ENCODE measurements around the gene GOLT1B. TPM values are rescaled to one million over a fixed set of nuclear protein-coding genes. Genes with fewer than 3 reads are reported as not detected.
A peak's percentile ranks its signal among the peaks of the same experiment; 100 is the strongest.

Gene GOLT1B
- total RNA-seq, 5 donors from 2014 or later (not counting 1 experiment from before 2014, with no cell fraction given) = 27.7 to 37.7 (median 35.1) TPM

DNA sequence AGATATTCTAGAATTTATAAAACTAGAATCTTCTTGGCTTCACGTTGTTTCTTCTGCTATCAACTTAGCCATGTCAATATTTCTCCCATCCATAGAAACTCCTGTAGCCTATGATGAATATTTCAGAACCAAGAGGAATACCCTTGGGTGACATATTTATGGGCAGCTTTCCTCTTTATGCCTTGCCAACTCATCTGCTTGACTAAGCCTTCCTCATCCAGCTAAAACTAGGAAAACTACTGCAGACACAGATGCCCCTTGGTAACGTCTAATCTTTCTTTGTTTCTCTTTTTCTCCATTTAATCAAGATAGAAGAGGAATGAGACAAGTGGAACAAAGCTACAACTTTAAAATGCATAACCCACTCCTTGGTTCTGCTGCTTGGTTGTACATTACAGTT is 6.3 kb downstream of the GOLT1B start:
- Mint-ChIP-seq H3K9me3 (no peaks in the 10 kb centered on the region), H3K4me3 (no peak overlapping the region), H3K27ac (no peak overlapping the region), H3K27me3 (no peaks in the 10 kb centered on the region), H3K36me3 (peaks cover 32% of the 10 kb centered on the region), H3K4me1 (peaks cover 49 to 61% (median 58%) of the 10 kb centered on the region in 3 donors)
- no peak overlapping the region for H3K4me3 ChIP-seq (ENCODE audit: control insufficient read depth in 1 of 2, extremely low read depth in 1 of 2, low read length in 1 of 2)
- DNase-seq (no peak), ATAC-seq (replicated peaks in 1 of 4) (no peak)
- H3K27ac ChIP-seq (ENCODE audit: low read length) = no peak overlapping the region
- ChIA-PET CTCF (interaction anchor here in 1 of 2 donors (0.6 kb wide), 1 partner anchor 21 kb away, joined by 4 read pairs; no protein-coding TSS in a partner anchor), POLR2A (interaction anchor here in 1 of 2 donors (0.5 to 0.6 kb wide), 2 partner anchors 539 to 1002 kb away, joined by 3 to 5 read pairs; no protein-coding TSS in a partner anchor)
- peaks cover 4 to 25% of the 10 kb centered on the region in 2 experiments for H3K4me1 ChIP-seq (ENCODE audit: control insufficient read depth in 1 of 2, extremely low read depth in 1 of 2, insufficient read depth in 2 of 2, low read length in 2 of 2)
- H3K36me3 ChIP-seq (ENCODE audit: control insufficient read depth in 2 of 2, extremely low read depth in 1 of 2, insufficient read depth in 1 of 2, low read length in 1 of 2) = peaks cover 0 to 22% of the 10 kb centered on the region in 2 donors
- no peaks in the 10 kb centered on the region for H3K9me3 ChIP-seq
- no peaks in the 10 kb centered on the region for H3K27me3 ChIP-seq (replicated peaks in 1 of 2; ENCODE audit: control insufficient read depth in 2 of 2, extremely low read depth in 1 of 2, insufficient read depth in 2 of 2, low read length in 1 of 2)
- WGBS (ENCODE audit: insufficient coverage) = no CpG with 5 or more reads among the region's 2 CpGs

GRCh38 chr12:21509768-21510167 is 8.2 kb downstream of the GOLT1B start:
- peak overlapping the region; percentile 92 to 93 for H3K27ac Mint-ChIP-seq
- ATAC-seq (replicated peaks in 1 of 4) = peak; percentile 69 to 90 (median 72)
- H3K27me3 ChIP-seq (replicated peaks in 1 of 2; ENCODE audit: control insufficient read depth in 2 of 2, extremely low read depth in 1 of 2, insufficient read depth in 2 of 2, low read length in 1 of 2) = no peaks in the 10 kb centered on the region
- H3K4me3 ChIP-seq (ENCODE audit: control insufficient read depth in 1 of 2, extremely low read depth in 1 of 2, low read length in 1 of 2) = no peak overlapping the region
- no peaks in the 10 kb centered on the region for H3K9me3 Mint-ChIP-seq
- 0% methylated on average over 1 of the region's 2 CpGs for WGBS (ENCODE audit: insufficient coverage)
- H3K4me3 Mint-ChIP-seq = peak overlapping the region; percentile 51 to 63 (median 61)
- H3K4me1 ChIP-seq (ENCODE audit: control insufficient read depth in 1 of 2, extremely low read depth in 1 of 2, insufficient read depth in 2 of 2, low read length in 2 of 2) = peaks cover 0 to 10% of the 10 kb centered on the region in 2 experiments
- DNase-seq = peak in 1 of 35 experiments; percentile 42
- CTCF ChIA-PET = interaction anchor here in 1 of 2 donors (0.7 kb wide), 1 partner anchor 73 kb away, joined by 3 read pairs; no protein-coding TSS in a partner anchor
- peak overlapping the region; percentile 45 for H3K27ac ChIP-seq (ENCODE audit: low read length)
- no peaks in the 10 kb centered on the region for H3K9me3 ChIP-seq
- H3K4me1 Mint-ChIP-seq = peaks cover 32 to 41% (median 39%) of the 10 kb centered on the region in 3 donors
- H3K36me3 Mint-ChIP-seq = peaks cover 36% of the 10 kb centered on the region
- peaks cover 0 to 38% of the 10 kb centered on the region in 2 donors for H3K36me3 ChIP-seq (ENCODE audit: control insufficient read depth in 2 of 2, extremely low read depth in 1 of 2, insufficient read depth in 1 of 2, low read length in 1 of 2)
- POLR2A ChIA-PET = interaction anchor here in 1 of 2 donors (0.6 kb wide), 2 partner anchors 72 to 137 kb away, joined by 4 read pairs; no protein-coding TSS in a partner anchor
- H3K27me3 Mint-ChIP-seq = no peaks in the 10 kb centered on the region

DNA sequence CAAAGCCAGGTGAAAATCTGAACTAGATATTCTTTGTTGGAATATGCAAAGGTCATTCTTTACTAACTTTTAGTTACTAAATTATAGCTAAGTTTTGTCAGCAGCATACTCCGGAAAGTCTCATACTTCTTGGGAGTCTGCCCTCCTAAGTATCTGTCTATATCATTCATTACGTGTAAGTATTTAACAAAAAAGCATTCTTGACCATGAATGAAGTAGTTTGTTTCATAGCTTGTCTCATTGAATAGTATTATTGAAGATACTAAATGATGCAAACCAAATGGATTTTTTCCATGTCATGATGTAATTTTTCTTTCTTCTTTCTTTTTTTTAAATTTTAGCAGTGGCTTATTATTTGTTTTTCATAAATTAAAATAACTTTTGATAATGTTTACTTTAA is 14.7 kb downstream of the GOLT1B start:
- DNase-seq = no peak
- H3K27ac Mint-ChIP-seq = no peak overlapping the region
- H3K36me3 ChIP-seq (ENCODE audit: control insufficient read depth in 2 of 2, extremely low read depth in 1 of 2, insufficient read depth in 1 of 2, low read length in 1 of 2) = peaks cover 0 to 33% of the 10 kb centered on the region in 2 donors
- H3K4me3 Mint-ChIP-seq = no peak overlapping the region
- no peak overlapping the region for H3K4me3 ChIP-seq (ENCODE audit: control insufficient read depth in 1 of 2, extremely low read depth in 1 of 2, low read length in 1 of 2)
- peaks cover 0 to 2% (median 0%) of the 10 kb centered on the region in 3 donors for H3K4me1 Mint-ChIP-seq
- no peaks in the 10 kb centered on the region for H3K9me3 Mint-ChIP-seq
- H3K27me3 ChIP-seq (replicated peaks in 1 of 2; ENCODE audit: control insufficient read depth in 2 of 2, extremely low read depth in 1 of 2, insufficient read depth in 2 of 2, low read length in 1 of 2) = no peaks in the 10 kb centered on the region
- no peaks in the 10 kb centered on the region for H3K9me3 ChIP-seq
- no peak overlapping the region for H3K27ac ChIP-seq (ENCODE audit: low read length)
- ChIA-PET POLR2A (interaction anchor here (0.5 to 1.4 kb wide), 2 partner anchors 12 to 16 kb away, joined by 3 read pairs; no protein-coding TSS in a partner anchor), CTCF (interaction anchor here (0.6 to 0.9 kb wide), 2 partner anchors 20 to 184 kb away, joined by 3 read pairs; no protein-coding TSS in a partner anchor)
- ATAC-seq (replicated peaks in 1 of 4) = no peak
- no peaks in the 10 kb centered on the region for H3K4me1 ChIP-seq (ENCODE audit: control insufficient read depth in 1 of 2, extremely low read depth in 1 of 2, insufficient read depth in 2 of 2, low read length in 2 of 2)
- H3K27me3 Mint-ChIP-seq = no peaks in the 10 kb centered on the region
- H3K36me3 Mint-ChIP-seq = peaks cover 20% of the 10 kb centered on the region
- no CpG with 5 or more reads among the region's 2 CpGs for WGBS (ENCODE audit: insufficient coverage)

- ATAC-seq (replicated peaks in 1 of 4) (no peak), DNase-seq (no peak)
- Mint-ChIP-seq H3K27ac (peak overlapping the region in 1 of 2 donors; percentile 50), H3K9me3 (no peaks in the 10 kb centered on the region), H3K4me1 (no peaks in the 10 kb centered on the region), H3K4me3 (no peak overlapping the region), H3K36me3 (peaks cover 18% of the 10 kb centered on the region), H3K27me3 (no peaks in the 10 kb centered on the region)
- no peak overlapping the region for H3K27ac ChIP-seq (ENCODE audit: low read length)
- POLR2A ChIA-PET = no interaction called here
- no peak overlapping the region for H3K4me3 ChIP-seq (ENCODE audit: control insufficient read depth in 1 of 2, extremely low read depth in 1 of 2, low read length in 1 of 2)
- 100% methylated on average over 1 of the region's 3 CpGs for WGBS (ENCODE audit: insufficient coverage)
- CTCF ChIA-PET = interaction anchor here in 1 of 2 donors (0.6 kb wide), 1 partner anchor 10 kb away, joined by 4 read pairs; no protein-coding TSS in a partner anchor
- peaks cover 0 to 25% of the 10 kb centered on the region in 2 donors for H3K36me3 ChIP-seq (ENCODE audit: control insufficient read depth in 2 of 2, extremely low read depth in 1 of 2, insufficient read depth in 1 of 2, low read length in 1 of 2)
- no peaks in the 10 kb centered on the region for H3K27me3 ChIP-seq (replicated peaks in 1 of 2; ENCODE audit: control insufficient read depth in 2 of 2, extremely low read depth in 1 of 2, insufficient read depth in 2 of 2, low read length in 1 of 2)
- H3K9me3 ChIP-seq = no peaks in the 10 kb centered on the region
- no peaks in the 10 kb centered on the region for H3K4me1 ChIP-seq (ENCODE audit: control insufficient read depth in 1 of 2, extremely low read depth in 1 of 2, insufficient read depth in 2 of 2, low read length in 2 of 2)
Measured at GRCh38 chr12:21518451-21518850, 16.9 kb downstream of the GOLT1B start.

DNA sequence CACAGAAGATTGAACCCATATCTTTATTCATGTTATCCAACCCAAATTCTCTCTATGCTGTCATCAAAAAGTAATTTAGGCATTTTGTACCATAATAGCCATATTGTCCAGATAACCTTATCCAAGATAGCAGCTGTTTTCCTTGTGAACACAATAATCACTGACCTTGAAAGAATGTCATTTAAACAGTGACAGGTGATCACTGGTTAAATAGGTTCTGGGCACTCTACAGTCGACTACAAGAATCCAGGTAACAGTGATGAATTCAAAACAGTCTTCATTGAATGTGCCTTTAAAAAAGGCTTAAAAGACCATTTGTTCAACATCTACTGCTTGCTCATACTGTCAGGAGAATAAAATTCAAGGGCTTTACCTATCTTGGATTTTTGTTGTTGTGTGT is 20.0 kb downstream of the GOLT1B start:
- Histone ChIP-seq H3K9me3 (no peaks in the 10 kb centered on the region), H3K27me3 (replicated peaks in 1 of 2; ENCODE audit: control insufficient read depth in 2 of 2, extremely low read depth in 1 of 2, insufficient read depth in 2 of 2, low read length in 1 of 2) (peaks cover 0 to 2% of the 10 kb centered on the region in 2 experiments), H3K36me3 (ENCODE audit: control insufficient read depth in 2 of 2, extremely low read depth in 1 of 2, insufficient read depth in 1 of 2, low read length in 1 of 2) (peaks cover 0 to 6% of the 10 kb centered on the region in 2 donors), H3K4me1 (ENCODE audit: control insufficient read depth in 1 of 2, extremely low read depth in 1 of 2, insufficient read depth in 2 of 2, low read length in 2 of 2) (no peaks in the 10 kb centered on the region), H3K4me3 (ENCODE audit: control insufficient read depth in 1 of 2, extremely low read depth in 1 of 2, low read length in 1 of 2) (no peak overlapping the region), H3K27ac (ENCODE audit: low read length) (no peak overlapping the region)
- Mint-ChIP-seq H3K27me3 (peaks cover 0 to 2% of the 10 kb centered on the region in 2 donors), H3K9me3 (peaks cover 4 to 5% (median 5%) of the 10 kb centered on the region in 3 donors), H3K4me1 (no peaks in the 10 kb centered on the region), H3K36me3 (peaks cover 8% of the 10 kb centered on the region), H3K4me3 (no peak overlapping the region), H3K27ac (no peak overlapping the region)
- POLR2A ChIA-PET = no interaction called here
- CTCF ChIA-PET = interaction anchor here in 1 of 2 donors (0.6 kb wide), 1 partner anchor 144 kb away, joined by 5 read pairs; no protein-coding TSS in a partner anchor
- DNase-seq (no peak), ATAC-seq (replicated peaks in 1 of 4) (no peak)
- 89% methylated on average over 1 of the region's 1 CpG for WGBS (ENCODE audit: insufficient coverage)

- Mint-ChIP-seq H3K4me1 (peaks cover 0 to 5% (median 4%) of the 10 kb centered on the region in 3 donors), H3K27me3 (peaks cover 4 to 7% of the 10 kb centered on the region in 2 donors), H3K36me3 (peaks cover 3% of the 10 kb centered on the region), H3K27ac (no peak overlapping the region), H3K9me3 (peaks cover 4 to 5% (median 5%) of the 10 kb centered on the region in 3 donors), H3K4me3 (no peak overlapping the region)
- H3K4me1 ChIP-seq (ENCODE audit: control insufficient read depth in 1 of 2, extremely low read depth in 1 of 2, insufficient read depth in 2 of 2, low read length in 2 of 2) = peaks cover 0 to 9% of the 10 kb centered on the region in 2 experiments
- CTCF ChIA-PET = no interaction called here
- H3K27ac ChIP-seq (ENCODE audit: low read length) = no peak overlapping the region
- H3K9me3 ChIP-seq = no peaks in the 10 kb centered on the region
- no peak overlapping the region for H3K4me3 ChIP-seq (ENCODE audit: control insufficient read depth in 1 of 2, extremely low read depth in 1 of 2, low read length in 1 of 2)
- H3K27me3 ChIP-seq (replicated peaks in 1 of 2; ENCODE audit: control insufficient read depth in 2 of 2, extremely low read depth in 1 of 2, insufficient read depth in 2 of 2, low read length in 1 of 2) = peaks cover 8 to 10% of the 10 kb centered on the region in 2 experiments
- POLR2A ChIA-PET = no interaction called here
- DNase-seq (no peak), ATAC-seq (replicated peaks in 1 of 4) (no peak)
- peaks cover 0 to 2% of the 10 kb centered on the region in 2 donors for H3K36me3 ChIP-seq (ENCODE audit: control insufficient read depth in 2 of 2, extremely low read depth in 1 of 2, insufficient read depth in 1 of 2, low read length in 1 of 2)
Measured at GRCh38 chr12:21523148-21523547, 21.6 kb downstream of the GOLT1B start.

Measured in T-cell (primary cell).